MCF 10A (cell line): ENCODE data around the gene MOB3A. TPM values are rescaled to one million over a fixed set of nuclear protein-coding genes. Genes with fewer than 3 reads are reported as not detected.

Experiments
- BruUV-seq: library from RNA; stranded (reverse); fragments of 400-500 nt; replicated peaks from 2 replicates; lab custom pipeline; 2021; lab: Mats Ljungman, UMichigan
- CTCF ChIA-PET: fragments of 300-600 bp; sonication (Branson Sonifier 250); formaldehyde crosslinking; extraction: SDS; loops from one replicate; lab custom pipeline; 2021; ENCODE audit warnings: antibody characterized with exemption, inconsistent platforms; lab: Yijun Ruan, JAX
- POLR2A ChIA-PET: fragments of 300-600, 350-650 bp; sonication (Branson Sonifier 250); formaldehyde crosslinking; extraction: SDS; loops from one replicate; lab custom pipeline; 2020; ENCODE audit warnings: antibody characterized with exemption, inconsistent platforms; lab: Yijun Ruan, JAX
- DNase-seq: peaks from one replicate; pipeline ENCODE4 v3.0.0-alpha.2; 2018; ENCODE audit not compliant: unreplicated experiment
- H3K27ac Mint-ChIP-seq: one replicate; pipeline ENCODE4 v1.8.0; 2022; ENCODE audit warnings: mild to moderate bottlenecking, low read depth, mixed read lengths; ENCODE audit not compliant: unreplicated experiment
- H3K27me3 Mint-ChIP-seq: one replicate; pipeline ENCODE4 v1.8.0; 2022; ENCODE audit warnings: mixed read lengths; ENCODE audit not compliant: insufficient read depth, unreplicated experiment
- H3K36me3 Mint-ChIP-seq: one replicate; pipeline ENCODE4 v1.8.0; 2022; ENCODE audit warnings: mild to moderate bottlenecking, moderate library complexity, mixed read lengths; ENCODE audit not compliant: insufficient read depth, unreplicated experiment
- H3K4me1 Mint-ChIP-seq: one replicate; pipeline ENCODE4 v1.8.0; 2022; ENCODE audit warnings: mixed read lengths; ENCODE audit not compliant: insufficient read depth, unreplicated experiment
- H3K4me3 Mint-ChIP-seq: one replicate; pipeline ENCODE4 v1.8.0; 2022; ENCODE audit warnings: mild to moderate bottlenecking, moderate library complexity, mixed read lengths; ENCODE audit not compliant: unreplicated experiment
- H3K9me3 Mint-ChIP-seq: one replicate; pipeline ENCODE4 v1.8.0; 2022; ENCODE audit warnings: mixed read lengths; ENCODE audit not compliant: unreplicated experiment
- CTCF ChIP-seq: fragments of 200-600 bp; IDR thresholded peaks from one replicate; pipeline ENCODE4 v1.8.0; 2022; ENCODE audit warnings: antibody characterized with exemption, mild to moderate bottlenecking; ENCODE audit not compliant: unreplicated experiment
- intact Hi-C: fragments of 100-400 bp; cut with micrococcal nuclease; formaldehyde crosslinking; loops from 2 replicates; pipeline ENCODE4 v1.14.1; 2022
- total RNA-seq: library from RNA; stranded (reverse); gene quantifications from 2 replicates; pipeline ENCODE4 v1.2.3, GENCODE V29; 2022

MOB3A gene
- total RNA-seq, 1 experiment from 2014 or later, result 40.9 TPM

- intact Hi-C loops, result no loop called here
- BruUV-seq, result no TSS peak
- Mint-ChIP-seq H3K9me3 (no peaks in the 10 kb centered on the region), H3K4me1 (peaks cover 10% of the 10 kb centered on the region), H3K36me3 (peaks cover 49% of the 10 kb centered on the region), H3K4me3 (no peak overlapping the region), H3K27me3 (no peaks in the 10 kb centered on the region), H3K27ac (peak overlapping the region; percentile 59)
- no peak for TF ChIP-seq CTCF
- peak; percentile 60 for DNase-seq
- ChIA-PET POLR2A (interaction anchor here (0.6 to 1.5 kb wide), 6 partner anchors 9 to 172 kb away, joined by 3 to 15 read pairs (median 3); no protein-coding TSS in a partner anchor), CTCF (interaction anchor here (0.6 to 1.3 kb wide), 3 partner anchors 10 to 87 kb away, joined by 3 to 8 read pairs (median 3); no protein-coding TSS in a partner anchor)
Observed at GRCh38 chr19:2080336-2080988, 15.7 kb downstream of the MOB3A start.

DNA sequence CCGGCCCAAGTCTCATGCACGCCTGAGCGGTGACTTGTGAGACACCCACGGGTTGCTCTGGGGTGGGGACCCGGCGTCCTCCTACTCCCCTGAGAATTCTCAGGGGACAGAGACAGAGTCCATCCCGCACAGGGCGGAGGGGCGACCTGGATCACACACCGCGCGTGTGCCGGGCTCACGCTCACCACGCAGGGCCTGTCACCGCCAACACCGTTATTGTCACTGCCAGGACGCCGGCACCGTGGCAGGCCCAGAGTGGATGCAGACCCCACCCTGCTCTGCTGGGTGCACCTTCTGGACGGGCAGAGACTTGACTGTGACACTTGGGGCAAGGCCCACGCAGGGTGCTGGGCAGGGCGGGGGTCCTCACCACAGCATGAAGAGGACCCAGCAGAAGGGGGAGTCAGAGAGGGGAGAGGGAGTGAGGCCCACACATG lies 16.2 kb downstream of the MOB3A start:
- no TSS peak for BruUV-seq
- ChIA-PET POLR2A (interaction anchor here (1.5 kb wide), 1 partner anchor 10 kb away, joined by 15 read pairs; no protein-coding TSS in a partner anchor), CTCF (no interaction called here)
- Mint-ChIP-seq H3K36me3 (peaks cover 49% of the 10 kb centered on the region), H3K27me3 (no peaks in the 10 kb centered on the region), H3K4me3 (no peak overlapping the region), H3K9me3 (no peaks in the 10 kb centered on the region), H3K27ac (no peak overlapping the region), H3K4me1 (peaks cover 6% of the 10 kb centered on the region)
- no peak for TF ChIP-seq CTCF
- intact Hi-C loops, result no loop called here
- DNase-seq, result no peak

DNA sequence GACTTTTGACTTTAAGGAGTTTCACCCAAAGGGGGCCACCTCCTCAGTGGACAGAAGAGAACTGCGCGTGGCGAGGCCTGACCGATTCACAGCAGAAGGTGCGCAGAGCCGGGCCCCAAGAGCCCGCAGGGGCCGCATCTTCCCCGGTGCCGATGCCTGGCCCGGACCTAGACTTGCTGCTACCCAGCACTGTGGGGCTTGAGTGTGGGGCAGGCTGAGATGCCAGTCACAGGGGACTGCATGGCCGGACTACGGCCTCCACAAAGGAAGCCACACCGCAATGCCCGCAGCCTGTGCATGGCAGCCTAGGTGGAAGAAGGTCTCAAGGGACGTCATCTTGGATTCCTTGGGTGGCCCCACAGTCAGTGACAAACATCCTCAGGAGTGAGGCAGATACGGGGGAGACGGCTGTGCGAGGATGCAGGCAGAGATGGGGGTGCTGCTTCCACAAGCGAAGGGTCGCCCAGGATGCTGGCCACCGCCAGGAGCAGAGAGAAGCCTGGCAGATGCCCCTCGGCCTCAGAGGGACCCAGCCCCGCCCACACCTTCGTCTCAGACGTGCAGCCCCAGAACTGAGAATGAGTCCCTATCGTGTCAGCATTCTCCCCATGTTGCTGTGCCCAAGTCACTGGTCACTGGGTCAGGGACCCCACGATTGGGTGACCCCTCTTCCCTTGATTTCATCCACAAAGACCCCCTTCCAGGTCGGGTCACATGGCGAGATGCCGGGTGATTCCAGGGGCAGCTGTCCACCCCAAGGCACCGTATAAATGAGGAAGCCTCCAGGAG lies 16.9 kb downstream of the MOB3A start:
- no peaks in the 10 kb centered on the region for H3K27me3 Mint-ChIP-seq
- peaks cover 51% of the 10 kb centered on the region for H3K36me3 Mint-ChIP-seq
- POLR2A ChIA-PET, result no interaction called here
- no peak for TF ChIP-seq CTCF
- intact Hi-C loops, result no loop called here
- DNase-seq, result no peak
- H3K9me3 Mint-ChIP-seq, result no peaks in the 10 kb centered on the region
- no peak overlapping the region for H3K4me3 Mint-ChIP-seq
- peaks cover 6% of the 10 kb centered on the region for H3K4me1 Mint-ChIP-seq
- CTCF ChIA-PET, result no interaction called here
- no peak overlapping the region for H3K27ac Mint-ChIP-seq
- BruUV-seq, result no TSS peak
